Activated CD8-positive, alpha-beta memory T cell treated with anti-CD3 and anti-CD28 coated beads, Interleukin-2, amount 50 U/mL, for 48 hours (primary cell): ENCODE results near the gene MAD1L1.
"Not testable (repeated sequence)": the region's sequence is repeated elsewhere in the genome, so short reads cannot be mapped to it uniquely, and the experiment has no call there.

Experiments
- DNase-seq: peaks from one replicate; pipeline ENCODE4 v3.0.0-alpha.2; 2020

The MAD1L1 gene

GRCh38 chr7:2008101-2008935 lies 224.4 kb downstream of the MAD1L1 start:
- DNase-seq: no peak

- DNase-seq: no peak
These were observed 225.2 kb downstream of the MAD1L1 start for GRCh38 chr7:2007551-2007950.

GRCh38 chr7:2006921-2007381 lies 225.8 kb downstream of the MAD1L1 start:
- DNase-seq: no peak

GRCh38 chr7:2006231-2006771 lies 226.4 kb downstream of the MAD1L1 start:
- DNase-seq: no peak

GRCh38 chr7:2005786-2006185 lies 227.0 kb downstream of the MAD1L1 start:
- DNase-seq: no peak

GRCh38 chr7:2004841-2005725 lies 227.7 kb downstream of the MAD1L1 start:
- DNase-seq: no peak

- no peak for DNase-seq
These were observed 228.6 kb downstream of the MAD1L1 start for GRCh38 chr7:2003931-2004812.

- DNase-seq: no peak
These were observed 229.3 kb downstream of the MAD1L1 start for GRCh38 chr7:2003451-2003930.

- no peak for DNase-seq
These were observed 229.9 kb downstream of the MAD1L1 start for GRCh38 chr7:2002561-2003450.

GRCh38 chr7:2001601-2002442 lies 230.9 kb downstream of the MAD1L1 start:
- no peak for DNase-seq

GRCh38 chr7:2000746-2001321 lies 231.9 kb downstream of the MAD1L1 start:
- DNase-seq: no peak

GRCh38 chr7:2000153-2000687 lies 232.5 kb downstream of the MAD1L1 start:
- no peak for DNase-seq

GRCh38 chr7:1999278-1999984 lies 233.3 kb downstream of the MAD1L1 start:
- no peak for DNase-seq

- DNase-seq: no peak
These were observed 234.6 kb downstream of the MAD1L1 start for GRCh38 chr7:1998146-1998545.

- DNase-seq: no peak
These were observed 235.1 kb downstream of the MAD1L1 start for GRCh38 chr7:1997537-1998076.

- DNase-seq: no peak
These were observed 235.9 kb downstream of the MAD1L1 start for GRCh38 chr7:1996816-1997215.

- DNase-seq: not testable (repeated sequence)
These were observed 236.8 kb downstream of the MAD1L1 start for GRCh38 chr7:1995911-1996420.

GRCh38 chr7:1995426-1995825 lies 237.3 kb downstream of the MAD1L1 start:
- no peak for DNase-seq
